ENCODE measurements around the gene COPE.
A peak's percentile ranks its signal among the peaks of the same experiment; 100 is the strongest.
"Not testable (repeated sequence)": the region's sequence is repeated elsewhere in the genome, so short reads cannot be mapped to it uniquely, and the experiment has no call there.

Gene COPE

GRCh38 chr19:18919086-18919899 is at the start of gene COPE, which contains the start of gene DDX49:
Gene COPE (minus strand): TSS chr19:18919387. CDS start chr19:18919348, 39 bp downstream.
Gene DDX49 (plus strand): TSS chr19:18919715. CDS start chr19:18919742, 27 bp downstream.
- peak; percentile 92 to 97 for DNase-seq (ENCODE audit: extremely low read depth in 1 of 2, low read depth in 1 of 2)

DNA sequence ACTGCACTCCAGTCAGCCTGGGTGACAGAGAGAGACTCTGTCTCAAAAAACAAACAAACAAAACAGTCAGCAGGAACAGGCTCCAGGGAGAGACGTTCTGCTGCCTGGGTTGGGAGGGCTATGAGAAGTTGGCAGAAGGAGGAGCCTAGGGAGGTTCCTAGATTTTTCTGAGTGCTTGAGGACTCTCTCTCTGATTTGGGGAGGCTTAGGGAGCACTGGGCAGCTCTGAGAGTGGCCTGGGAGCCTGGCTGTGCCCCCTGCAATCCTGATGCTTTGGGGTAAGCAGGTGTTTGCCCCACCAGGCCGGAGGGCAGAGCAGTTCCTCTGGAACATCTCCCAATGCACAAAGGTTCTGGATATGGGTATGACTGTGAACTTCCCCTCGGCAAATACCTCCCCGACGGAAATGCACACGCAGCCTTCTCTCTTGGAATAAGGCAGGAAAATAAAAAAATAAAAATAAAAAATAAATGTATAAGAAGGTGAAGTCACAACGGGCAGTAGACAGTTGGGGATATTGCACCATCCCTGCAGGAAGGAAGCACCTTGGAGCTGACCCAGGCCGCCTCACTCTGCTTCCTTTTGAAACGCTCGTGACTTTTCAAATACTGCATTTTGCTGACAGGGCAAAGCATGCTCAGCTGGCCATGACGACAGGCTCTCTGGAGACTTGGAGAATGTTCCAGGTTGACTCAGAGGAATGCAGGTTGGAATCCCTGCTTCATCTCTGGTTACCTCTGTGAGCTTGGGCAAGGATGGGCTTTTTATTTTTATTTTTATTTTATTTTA is 48.4 kb upstream of the COPE start:
- DNase-seq (ENCODE audit: extremely low read depth in 1 of 2, low read depth in 1 of 2): no peak

DNA sequence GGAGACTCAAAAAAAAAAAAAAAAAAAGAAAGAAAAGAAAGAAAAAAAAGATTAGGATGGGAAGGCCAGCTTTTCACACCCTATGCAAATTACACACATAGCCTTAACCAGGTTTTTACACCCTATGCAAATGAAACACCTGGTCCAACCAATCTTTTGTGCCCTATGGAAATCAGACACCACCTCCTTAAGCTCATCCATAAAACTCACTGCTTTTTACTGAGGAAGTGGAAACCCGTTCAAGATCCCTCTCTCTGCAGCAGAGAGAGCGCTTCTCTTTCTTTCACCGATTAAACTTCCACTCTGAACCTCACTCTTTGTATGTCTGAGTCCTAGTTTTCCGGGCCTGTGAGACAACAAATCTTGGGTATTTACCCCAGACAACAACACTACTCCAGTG is 47.1 kb upstream of the COPE start:
- no peak for DNase-seq (ENCODE audit: extremely low read depth in 1 of 2, low read depth in 1 of 2)

GRCh38 chr19:18964121-18964520 is 44.9 kb upstream of the COPE start:
- DNase-seq (ENCODE audit: extremely low read depth in 1 of 2, low read depth in 1 of 2): no peak

GRCh38 chr19:18961767-18962620 is 42.8 kb upstream of the COPE start:
- no peak for DNase-seq (ENCODE audit: extremely low read depth in 1 of 2, low read depth in 1 of 2)

DNA sequence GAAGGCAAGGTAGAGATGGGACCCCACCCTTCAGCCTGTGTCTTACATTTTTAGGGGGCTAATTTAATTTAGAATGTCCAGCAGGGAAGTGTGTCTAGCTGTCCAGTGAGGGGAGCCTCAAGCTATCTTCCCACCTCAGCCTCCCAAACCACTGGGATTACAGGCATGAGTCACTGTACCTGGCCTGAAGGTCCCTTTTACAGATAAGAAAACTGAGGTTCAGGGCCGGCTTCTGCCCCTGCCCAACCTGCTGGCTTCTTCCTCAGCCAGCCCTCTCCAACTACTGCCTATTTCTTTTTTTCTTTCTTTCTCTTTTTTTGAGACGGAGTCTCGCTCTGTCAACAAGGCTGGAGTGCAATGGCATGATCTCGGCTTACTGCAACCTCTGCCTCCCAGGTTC is 41.2 kb upstream of the COPE start:
- no peak for DNase-seq (ENCODE audit: extremely low read depth in 1 of 2, low read depth in 1 of 2)

DNA sequence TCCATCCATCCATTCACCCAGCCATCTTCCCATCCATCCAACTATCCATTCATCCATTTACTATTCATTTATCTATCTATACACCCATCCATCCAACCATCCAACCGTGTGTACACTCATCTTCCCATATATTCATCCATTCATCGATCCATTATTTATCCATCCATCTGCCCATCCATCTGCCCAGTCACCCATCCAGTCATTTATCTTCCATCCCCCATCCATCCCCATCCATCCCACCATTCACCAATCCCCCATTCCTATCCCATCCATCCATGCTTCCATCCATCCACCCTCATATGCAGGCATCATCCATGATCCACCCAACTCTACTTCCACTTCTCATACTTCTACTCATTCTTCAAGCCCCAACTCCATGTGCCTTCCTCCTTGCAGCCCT is 35.9 kb upstream of the COPE start:
- no peak for DNase-seq (ENCODE audit: extremely low read depth in 1 of 2, low read depth in 1 of 2)

DNA sequence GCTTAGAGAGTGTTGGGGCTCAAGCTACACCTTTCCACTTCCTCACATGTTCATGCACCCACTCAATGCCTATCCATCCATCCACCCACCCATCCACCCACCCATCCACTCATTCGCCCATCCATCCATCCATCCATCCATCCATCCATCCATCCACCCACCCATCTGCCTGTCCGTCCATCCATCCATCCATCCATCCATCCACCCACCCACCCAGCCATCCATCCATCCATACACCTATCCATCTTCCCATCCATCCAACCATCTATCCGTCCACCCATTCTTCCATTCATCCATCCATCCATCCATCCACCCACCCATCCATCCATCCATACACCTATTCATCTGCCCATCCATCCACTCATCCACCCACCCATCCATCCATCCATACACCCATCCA is 34.9 kb upstream of the COPE start:
- DNase-seq (ENCODE audit: extremely low read depth in 1 of 2, low read depth in 1 of 2): no peak

GRCh38 chr19:18952364-18953003 is 33.3 kb upstream of the COPE start:
- DNase-seq (ENCODE audit: extremely low read depth in 1 of 2, low read depth in 1 of 2): not testable (repeated sequence)

GRCh38 chr19:18951721-18952281 is 32.6 kb upstream of the COPE start:
- DNase-seq (ENCODE audit: extremely low read depth in 1 of 2, low read depth in 1 of 2): no peak

DNA sequence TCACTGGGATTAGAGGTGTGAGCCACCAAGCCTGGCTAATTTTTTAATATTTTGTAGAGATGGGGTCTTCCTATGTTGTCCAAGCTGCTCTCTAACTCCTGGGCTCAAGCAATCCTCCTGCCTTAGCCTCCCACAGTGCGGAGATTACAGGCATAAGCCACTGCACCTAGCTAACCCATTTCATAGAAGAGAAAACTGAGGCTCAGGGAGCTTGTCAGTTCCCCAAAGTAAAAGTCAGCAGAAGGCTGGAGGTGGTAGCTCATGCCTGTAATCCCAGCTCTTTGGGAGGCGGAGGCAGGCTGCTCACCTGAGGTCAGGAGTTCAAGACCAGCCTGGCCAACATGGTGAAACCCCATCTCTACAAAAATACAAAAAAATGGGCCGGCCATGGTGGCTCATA is 30.7 kb upstream of the COPE start:
- no peak for DNase-seq (ENCODE audit: extremely low read depth in 1 of 2, low read depth in 1 of 2)

- no peak for DNase-seq (ENCODE audit: extremely low read depth in 1 of 2, low read depth in 1 of 2)
Observed at GRCh38 chr19:18948976-18949356, 29.8 kb upstream of the COPE start.

DNA sequence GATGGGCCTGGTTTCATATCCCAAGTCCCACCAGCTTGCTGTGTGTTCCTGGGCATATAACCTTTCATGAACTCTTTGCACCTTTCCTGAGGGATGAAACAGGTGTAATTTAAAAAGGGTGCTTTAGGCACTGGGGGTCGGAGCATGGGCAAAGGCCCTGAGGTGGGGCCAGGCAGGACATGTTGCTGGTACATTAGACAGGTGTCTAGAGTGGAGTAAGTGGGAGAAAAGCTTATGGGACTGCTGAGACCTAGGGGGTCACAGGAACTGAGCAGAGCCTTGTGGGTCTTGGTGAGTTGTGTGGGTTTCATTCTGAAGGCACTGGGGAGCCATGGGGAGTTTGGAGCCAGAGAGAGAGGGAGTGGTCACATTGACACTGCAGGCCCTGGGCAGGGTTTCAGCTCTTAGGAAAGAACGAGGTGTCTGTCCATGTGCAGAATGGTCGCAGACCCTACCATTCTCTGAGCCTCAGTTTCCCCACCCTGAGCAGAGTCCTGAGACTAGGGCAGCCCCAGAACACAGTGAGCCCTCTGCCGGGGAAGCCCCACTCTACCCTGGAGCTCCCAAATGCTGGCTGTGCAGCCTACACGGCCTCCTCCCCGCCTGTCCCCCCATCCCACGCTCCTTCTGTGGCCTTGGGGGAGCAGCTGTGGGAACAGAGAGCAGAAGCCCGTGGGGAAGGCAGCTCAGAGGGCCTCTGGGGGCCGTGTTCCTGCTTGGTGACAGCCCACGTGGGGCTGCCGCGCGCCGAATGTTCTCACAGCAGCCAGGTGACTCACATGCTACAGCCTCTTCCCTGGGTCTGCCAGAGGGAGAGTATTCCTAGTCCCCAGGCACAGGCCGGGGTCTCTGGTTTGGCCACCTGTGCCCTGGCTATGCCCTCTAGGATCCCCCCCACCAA is 29.1 kb upstream of the COPE start:
- no peak for DNase-seq (ENCODE audit: extremely low read depth in 1 of 2, low read depth in 1 of 2)

DNA sequence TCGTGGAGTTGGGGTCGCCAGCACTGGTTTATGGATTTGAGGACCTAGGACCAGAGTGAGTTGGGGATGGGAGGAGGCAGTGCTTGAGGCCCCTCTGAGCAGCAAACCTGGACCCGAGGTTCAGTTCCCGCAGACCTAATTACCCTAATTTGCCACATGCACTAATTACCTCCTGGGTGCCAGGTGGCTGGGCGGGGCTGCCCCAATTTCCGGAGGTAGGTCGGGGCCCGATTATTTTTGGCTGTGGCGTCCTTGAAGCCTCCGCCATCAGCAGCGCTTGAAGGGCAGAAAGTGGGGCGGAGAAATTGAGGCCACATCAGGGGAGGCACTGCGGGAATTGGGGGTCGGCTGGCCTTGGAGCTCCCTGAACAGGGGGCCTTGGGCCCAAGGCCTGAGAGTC is 27.7 kb upstream of the COPE start:
- no peak for DNase-seq (ENCODE audit: extremely low read depth in 1 of 2, low read depth in 1 of 2)

GRCh38 chr19:18946335-18946734 is 27.1 kb upstream of the COPE start:
- DNase-seq (ENCODE audit: extremely low read depth in 1 of 2, low read depth in 1 of 2): no peak

- DNase-seq (ENCODE audit: extremely low read depth in 1 of 2, low read depth in 1 of 2): no peak
Observed at GRCh38 chr19:18945297-18945696, 26.1 kb upstream of the COPE start.

DNA sequence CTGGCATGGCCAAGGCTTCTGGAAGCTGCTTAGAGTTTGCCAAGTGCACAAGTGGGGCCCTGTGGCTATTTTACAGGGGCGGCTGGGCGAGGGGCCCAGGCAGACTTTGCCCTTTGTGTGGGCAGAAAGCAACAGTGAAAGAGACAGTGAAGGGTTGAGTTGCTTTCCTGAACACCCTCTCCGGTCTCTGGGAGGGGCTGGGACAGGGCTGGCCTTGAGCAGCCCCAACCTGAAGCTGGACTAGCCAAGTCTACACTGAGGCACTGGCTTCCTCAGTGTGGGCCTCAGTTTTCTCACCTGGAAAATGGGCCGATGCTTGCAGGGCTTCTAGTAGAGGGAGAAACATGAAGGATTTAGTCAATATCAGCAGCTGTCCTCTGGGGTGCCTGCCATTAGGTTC is 24.3 kb upstream of the COPE start:
- DNase-seq (ENCODE audit: extremely low read depth in 1 of 2, low read depth in 1 of 2): no peak

- DNase-seq (ENCODE audit: extremely low read depth in 1 of 2, low read depth in 1 of 2): no peak
Observed at GRCh38 chr19:18942692-18943091, 23.5 kb upstream of the COPE start.

- no peak for DNase-seq (ENCODE audit: extremely low read depth in 1 of 2, low read depth in 1 of 2)
Observed at GRCh38 chr19:18941628-18942354, 22.6 kb upstream of the COPE start.

All from activated CD8-positive, alpha-beta memory T cell treated with anti-CD3 and anti-CD28 coated beads for 1 hour (primary cell).